K562 (cell line): ENCODE measurements around the gene NUDT15.

Source experiments
- CBFB ChIP-seq: sonication (generic); formaldehyde crosslinking; IDR thresholded peaks from 2 replicates; pipeline ENCODE4 v1.4.0; 2020; ENCODE audit warnings: mild to moderate bottlenecking, missing genetic modification reagents
- CEBPB ChIP-seq: fragments of 450-650 bp; IDR thresholded peaks from 2 replicates; pipeline ENCODE4 v1.6.1; 2016; ENCODE audit warnings: missing genetic modification characterization, missing compliant biosample characterization
- POLR2A ChIP-seq: fragments of 450-650 bp; conservative IDR thresholded peaks from 2 replicates; pipeline ENCODE4 v1.6.1; 2016
- REST ChIP-seq, 2 experiments: fragments of 450-650 bp; formaldehyde crosslinking in 1 of 2; IDR thresholded peaks; 2 replicates each; pipeline versions ENCODE4 v1.4.0 to v1.6.1; 2014 to 2020; ENCODE audit warnings: mild to moderate bottlenecking in 2 of 2, borderline replicate concordance in 1 of 2, low read depth in 1 of 2
- SMC3 ChIP-seq: conservative IDR thresholded peaks from 2 replicates; pipeline ENCODE4 v1.6.1; 2011; ENCODE audit warnings: low read depth, low read length, improper control_type of control experiment; ENCODE audit not compliant: insufficient read depth
- SREBF1 ChIP-seq: fragments of 150-350 bp; IDR thresholded peaks from 2 replicates; pipeline ENCODE4 v1.6.1; 2014; ENCODE audit warnings: antibody characterized with exemption, low read depth, low read length, borderline replicate concordance
- ZNF175 ChIP-seq: fragments of 200-800 bp; sonication (Bioruptor generic); IDR thresholded peaks from 2 replicates; pipeline ENCODE4 v1.6.1; 2016; ENCODE audit warnings: low read depth, mild to moderate bottlenecking, missing genetic modification characterization, missing compliant biosample characterization

GRCh38 chr13:48096670-48097069, 59.1 kb downstream of the NUDT15 start:
- TF ChIP-seq ZNF175 (CRISPR knock-in tag): no peak
- TF ChIP-seq CBFB (CRISPR knock-in tag): no peak
- TF ChIP-seq POLR2A: no peak
- TF ChIP-seq CEBPB (tag): no peak
- TF ChIP-seq SMC3: no peak
- TF ChIP-seq SREBF1: no peak
- no peak for TF ChIP-seq REST (IDR thresholded peaks at IDR 0.05; ENCODE audit: borderline replicate concordance)
- TF ChIP-seq REST (CRISPR knock-in tag; IDR thresholded peaks at IDR 0.05; ENCODE audit: low read depth): no peak
